ENCODE data around the gene FRAT1.

The FRAT1 gene

DNA sequence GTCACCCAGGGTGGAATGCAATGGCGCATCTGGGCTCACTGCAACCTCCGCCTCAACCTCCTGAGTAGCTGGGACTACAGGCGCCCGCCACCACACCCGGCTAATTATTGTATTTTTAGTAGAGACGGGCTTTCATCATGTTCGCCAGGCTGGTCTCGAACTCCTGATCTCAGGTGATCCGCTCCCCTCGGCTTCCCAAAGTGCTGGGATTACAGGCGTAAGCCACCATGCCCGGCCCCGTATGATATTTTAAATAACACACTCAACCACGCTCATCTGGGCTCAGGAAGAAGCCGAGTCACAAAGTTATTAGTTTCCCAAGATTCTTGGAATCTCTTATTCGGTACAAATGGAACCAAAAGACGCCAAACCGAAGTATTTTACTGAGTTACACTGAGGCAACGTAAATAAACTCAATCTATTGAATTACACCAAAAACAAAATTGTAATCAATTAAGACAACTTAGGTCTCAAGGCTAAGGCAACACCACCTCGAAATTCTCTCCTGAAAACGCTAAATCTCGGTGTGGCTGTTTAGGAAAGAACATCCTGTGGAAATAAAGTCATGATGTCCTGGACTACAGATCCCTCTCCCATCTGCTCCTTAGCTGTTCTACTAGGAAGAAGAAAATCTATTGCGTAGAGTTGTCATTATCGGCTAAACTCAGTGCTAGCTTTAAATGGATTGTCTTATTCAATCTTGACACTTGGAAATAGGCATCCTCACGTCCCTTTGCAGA lies 27.5 kb upstream of the FRAT1 start:
- H3K36me3 ChIP-seq (ENCODE audit: control insufficient read depth in 2 of 2, insufficient read depth in 2 of 2, low read length in 2 of 2): peaks cover 0 to 7% of the 10 kb centered on the region in 2 donors
- H3K9ac ChIP-seq (ENCODE audit: low read length in 2 of 2): peak overlapping the region; percentile 60 to 88
- peak overlapping the region; percentile 86 to 92 for H3K4me3 ChIP-seq (ENCODE audit: low read length in 2 of 2)
- no peaks in the 10 kb centered on the region for H3K27me3 ChIP-seq (ENCODE audit: control insufficient read depth in 1 of 2, insufficient read depth in 2 of 2, low read length in 2 of 2)
- H3K4me1 ChIP-seq (ENCODE audit: control insufficient read depth, insufficient read depth, low read length): peaks cover 3% of the 10 kb centered on the region
- no peaks in the 10 kb centered on the region for H3K9me3 ChIP-seq (ENCODE audit: control insufficient read depth in 2 of 2, low read length in 2 of 2)
- H3K27ac ChIP-seq (ENCODE audit: low read length): peak overlapping the region; percentile 92

DNA sequence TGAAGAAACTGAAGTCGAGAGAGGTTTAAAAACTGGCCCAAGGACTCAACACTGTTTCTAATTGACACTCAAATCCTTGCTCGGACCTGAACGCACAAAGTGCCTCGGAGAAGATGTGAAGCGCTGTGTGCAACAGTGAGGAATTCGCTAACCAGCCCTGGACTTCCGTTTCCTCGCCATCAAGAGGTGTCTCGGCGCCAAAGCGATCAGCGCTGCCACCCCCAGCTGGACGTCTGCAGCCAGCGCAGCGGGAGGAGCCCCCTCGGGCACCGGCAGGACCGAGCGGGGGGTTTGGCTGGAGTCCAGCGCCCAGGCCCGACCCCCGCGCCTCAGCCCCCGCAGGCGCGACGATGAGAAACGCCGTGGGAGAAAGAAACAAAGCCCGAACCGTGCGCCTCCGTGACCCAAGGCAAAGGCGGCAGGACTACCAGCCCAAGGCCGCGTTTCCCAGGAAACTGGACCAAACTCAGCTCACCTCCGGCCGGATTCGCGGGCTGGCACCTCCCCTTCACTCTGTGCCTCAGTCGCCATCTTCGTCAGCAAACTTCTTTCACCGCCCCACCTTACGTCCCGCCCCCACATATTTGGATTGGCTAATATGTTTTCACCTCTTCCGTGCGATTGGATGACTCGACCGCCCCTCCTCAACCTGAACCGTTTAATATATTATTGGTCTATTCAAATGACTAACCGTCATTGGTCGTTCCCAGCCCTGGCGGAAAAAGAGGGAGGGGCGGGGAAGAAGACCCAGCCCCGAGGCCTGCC lies 26.8 kb upstream of the FRAT1 start, which contains the start of gene ARHGAP19:
Gene ARHGAP19 (minus strand): TSS at position 541 of the 765 bp plus-strand sequence. CDS start 10 bp downstream, at position 531.
- H3K4me1 ChIP-seq (ENCODE audit: control insufficient read depth, insufficient read depth, low read length): peaks cover 3% of the 10 kb centered on the region
- peak within 1 kb of the TSS; percentile 92 for H3K27ac ChIP-seq (ENCODE audit: low read length)
- peak within 1 kb of the TSS; percentile 86 to 92 for H3K4me3 ChIP-seq (ENCODE audit: low read length in 2 of 2)
- H3K36me3 ChIP-seq (ENCODE audit: control insufficient read depth in 2 of 2, insufficient read depth in 2 of 2, low read length in 2 of 2): peaks cover 0 to 2% of the 10 kb centered on the region in 2 donors
- H3K27me3 ChIP-seq (ENCODE audit: control insufficient read depth in 1 of 2, insufficient read depth in 2 of 2, low read length in 2 of 2): no peaks in the 10 kb centered on the region
- H3K9ac ChIP-seq (ENCODE audit: low read length in 2 of 2): peak within 1 kb of the TSS; percentile 60 to 88
- no peaks in the 10 kb centered on the region for H3K9me3 ChIP-seq (ENCODE audit: control insufficient read depth in 2 of 2, low read length in 2 of 2)

DNA sequence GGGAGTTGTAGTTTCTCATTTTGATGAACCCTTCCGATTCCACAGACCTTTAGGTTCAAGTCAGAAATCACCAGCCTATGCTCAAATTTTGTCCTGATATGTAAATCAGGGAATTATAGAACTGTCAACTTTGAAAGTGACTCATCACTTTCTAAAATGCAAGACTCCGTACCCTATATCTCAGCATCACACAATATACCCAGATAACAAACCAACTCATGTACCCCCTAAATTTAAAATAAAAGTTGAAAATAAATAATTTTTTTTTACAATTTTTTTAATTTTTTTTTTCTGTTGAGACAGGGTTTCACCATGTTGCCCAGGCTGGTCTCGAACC lies 26.2 kb upstream of the FRAT1 start:
- Histone ChIP-seq H3K4me1 (ENCODE audit: control insufficient read depth, insufficient read depth, low read length) (peaks cover 3% of the 10 kb centered on the region), H3K4me3 (ENCODE audit: low read length in 2 of 2) (peak overlapping the region in 1 of 2 donors; percentile 92), H3K27ac (ENCODE audit: low read length) (no peak overlapping the region), H3K36me3 (ENCODE audit: control insufficient read depth in 2 of 2, insufficient read depth in 2 of 2, low read length in 2 of 2) (no peaks in the 10 kb centered on the region), H3K27me3 (ENCODE audit: control insufficient read depth in 1 of 2, insufficient read depth in 2 of 2, low read length in 2 of 2) (no peaks in the 10 kb centered on the region), H3K9me3 (ENCODE audit: control insufficient read depth in 2 of 2, low read length in 2 of 2) (no peaks in the 10 kb centered on the region), H3K9ac (ENCODE audit: low read length in 2 of 2) (no peak overlapping the region)

DNA sequence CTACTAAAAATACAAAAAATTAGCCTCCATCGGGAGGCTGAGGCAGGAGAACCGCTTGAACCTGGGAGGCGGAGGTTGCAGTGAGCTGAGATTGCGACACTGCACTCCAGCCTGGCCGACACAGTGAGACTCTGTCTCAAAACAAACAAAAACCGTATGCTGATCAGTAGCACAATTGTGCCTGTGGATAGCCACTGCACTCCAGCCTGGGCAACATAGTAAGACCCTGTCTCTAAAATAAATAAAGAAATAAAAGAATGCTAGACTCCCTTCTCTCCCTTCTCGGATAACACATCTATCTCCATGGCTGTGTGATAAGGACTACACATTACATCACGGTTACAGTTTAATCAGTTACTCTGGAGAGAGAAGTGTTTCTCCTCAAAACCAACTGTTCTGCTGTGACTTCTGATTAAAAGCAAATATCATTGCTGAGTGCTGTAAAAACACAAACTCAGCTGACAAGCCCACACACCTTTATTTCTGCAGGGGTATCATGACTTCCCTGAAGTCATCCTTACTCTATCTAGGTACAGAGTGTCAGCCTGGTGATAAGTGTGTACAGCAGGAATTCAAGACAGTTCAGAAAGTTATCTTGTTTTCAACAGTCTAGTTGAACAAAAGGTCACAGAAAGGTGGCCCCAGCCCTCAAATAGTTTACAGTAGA lies 21.4 kb upstream of the FRAT1 start:
- H3K4me1 ChIP-seq (ENCODE audit: control insufficient read depth, insufficient read depth, low read length): no peaks in the 10 kb centered on the region
- H3K27me3 ChIP-seq (ENCODE audit: control insufficient read depth in 1 of 2, insufficient read depth in 2 of 2, low read length in 2 of 2): no peaks in the 10 kb centered on the region
- no peaks in the 10 kb centered on the region for H3K36me3 ChIP-seq (ENCODE audit: control insufficient read depth in 2 of 2, insufficient read depth in 2 of 2, low read length in 2 of 2)
- H3K4me3 ChIP-seq (ENCODE audit: low read length in 2 of 2): no peak overlapping the region
- H3K9me3 ChIP-seq (ENCODE audit: control insufficient read depth in 2 of 2, low read length in 2 of 2): no peaks in the 10 kb centered on the region
- no peak overlapping the region for H3K9ac ChIP-seq (ENCODE audit: low read length in 2 of 2)
- H3K27ac ChIP-seq (ENCODE audit: low read length): no peak overlapping the region

DNA sequence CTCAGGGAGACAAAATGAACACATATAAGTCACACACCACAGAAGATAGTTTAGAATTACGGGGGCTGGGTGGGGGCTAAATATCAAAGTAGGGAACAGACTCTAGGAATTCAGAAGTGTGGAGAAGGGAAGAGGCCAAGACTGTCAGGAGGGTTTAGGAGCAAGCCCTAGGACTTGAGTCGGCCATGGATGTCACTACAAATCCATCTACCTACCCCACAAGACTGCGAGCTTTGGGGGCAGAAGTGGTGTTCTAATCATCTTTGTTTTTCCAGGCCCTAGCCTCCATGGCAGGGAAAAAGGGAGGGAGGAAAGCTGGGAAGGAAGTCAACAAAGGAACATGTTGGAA lies 20.9 kb upstream of the FRAT1 start:
- Histone ChIP-seq H3K9ac (ENCODE audit: low read length in 2 of 2) (no peak overlapping the region), H3K36me3 (ENCODE audit: control insufficient read depth in 2 of 2, insufficient read depth in 2 of 2, low read length in 2 of 2) (no peaks in the 10 kb centered on the region), H3K4me1 (ENCODE audit: control insufficient read depth, insufficient read depth, low read length) (no peaks in the 10 kb centered on the region), H3K4me3 (ENCODE audit: low read length in 2 of 2) (no peak overlapping the region), H3K27me3 (ENCODE audit: control insufficient read depth in 1 of 2, insufficient read depth in 2 of 2, low read length in 2 of 2) (no peaks in the 10 kb centered on the region), H3K27ac (ENCODE audit: low read length) (no peak overlapping the region), H3K9me3 (ENCODE audit: control insufficient read depth in 2 of 2, low read length in 2 of 2) (no peaks in the 10 kb centered on the region)

DNA sequence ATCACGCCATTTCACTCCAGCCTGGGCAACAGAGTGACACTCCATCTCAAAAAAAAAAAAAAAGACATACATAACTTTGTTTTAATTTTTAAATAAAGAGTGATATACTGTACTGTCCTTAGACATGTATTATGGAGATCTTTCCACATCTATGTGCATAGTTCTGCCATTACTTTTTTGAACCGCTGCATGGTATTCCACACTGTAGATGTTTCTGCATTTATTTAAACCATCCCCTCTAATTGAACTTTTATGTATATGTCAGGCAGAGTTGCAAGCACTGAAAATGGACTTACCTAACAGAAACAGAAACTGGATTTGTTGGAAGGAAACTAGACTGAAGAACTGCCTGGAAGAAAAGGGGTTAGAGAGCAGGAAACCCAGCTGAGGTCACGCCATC lies 18.1 kb upstream of the FRAT1 start:
- Histone ChIP-seq H3K4me3 (ENCODE audit: low read length in 2 of 2) (no peak overlapping the region), H3K9ac (ENCODE audit: low read length in 2 of 2) (no peak overlapping the region), H3K9me3 (ENCODE audit: control insufficient read depth in 2 of 2, low read length in 2 of 2) (no peaks in the 10 kb centered on the region), H3K36me3 (ENCODE audit: control insufficient read depth in 2 of 2, insufficient read depth in 2 of 2, low read length in 2 of 2) (no peaks in the 10 kb centered on the region), H3K27ac (ENCODE audit: low read length) (no peak overlapping the region), H3K4me1 (ENCODE audit: control insufficient read depth, insufficient read depth, low read length) (no peaks in the 10 kb centered on the region), H3K27me3 (ENCODE audit: control insufficient read depth in 1 of 2, insufficient read depth in 2 of 2, low read length in 2 of 2) (no peaks in the 10 kb centered on the region)

DNA sequence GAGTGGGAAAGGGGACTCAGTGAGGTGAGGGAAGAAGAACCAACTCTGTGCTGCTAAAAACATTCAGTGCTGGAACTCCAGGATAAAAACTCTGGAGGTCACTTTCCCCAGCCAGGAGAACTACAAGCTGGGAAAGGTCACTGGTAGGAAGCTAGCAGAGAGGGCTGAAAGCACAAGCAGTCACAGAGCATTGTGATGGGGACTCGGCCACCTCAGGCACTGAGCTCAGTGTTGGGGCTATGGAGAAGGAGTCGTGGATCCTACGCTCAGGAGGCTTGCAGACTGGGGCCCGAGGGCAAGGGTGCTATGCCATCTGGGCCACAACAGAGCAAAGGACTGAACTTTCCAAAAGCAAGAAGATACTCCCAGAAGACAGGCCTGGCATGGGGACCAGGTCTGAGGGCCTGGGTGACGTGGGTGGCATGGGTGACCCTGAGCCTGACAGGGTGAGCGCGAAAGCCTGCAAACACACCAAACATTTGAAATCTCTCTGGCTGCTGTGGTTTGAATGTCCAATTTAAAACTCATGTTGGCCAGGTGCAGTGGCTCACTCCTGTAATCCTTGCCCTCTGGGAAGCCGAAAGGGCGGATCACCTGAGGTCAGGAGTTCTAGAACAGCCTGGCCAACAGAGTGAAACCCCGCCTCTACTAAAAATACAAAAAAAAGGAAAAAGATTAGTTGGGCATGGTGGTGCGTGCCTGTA lies 16.8 kb upstream of the FRAT1 start:
- Histone ChIP-seq H3K9me3 (ENCODE audit: control insufficient read depth in 2 of 2, low read length in 2 of 2) (no peaks in the 10 kb centered on the region), H3K4me3 (ENCODE audit: low read length in 2 of 2) (no peak overlapping the region), H3K27ac (ENCODE audit: low read length) (no peak overlapping the region)

DNA sequence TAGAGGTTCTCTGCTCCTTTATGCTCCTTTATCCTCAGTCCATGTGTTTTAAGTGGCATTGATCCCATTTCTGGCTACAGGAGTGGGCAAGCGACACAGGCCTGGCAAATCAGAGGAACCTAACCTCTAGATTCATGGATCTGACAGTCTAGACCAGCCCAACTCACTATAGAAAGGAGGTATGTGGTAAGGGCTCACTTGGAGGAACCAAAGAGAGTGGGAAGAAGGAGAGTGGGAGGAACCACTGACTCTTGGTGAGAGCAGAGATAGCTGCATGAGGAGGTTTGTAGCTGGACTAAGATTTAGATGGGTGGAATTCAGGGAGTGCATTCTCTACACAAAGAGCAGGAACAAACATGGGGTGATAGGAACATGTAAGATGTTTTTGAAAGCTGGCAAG lies 11.6 kb upstream of the FRAT1 start:
- Histone ChIP-seq H3K27ac (ENCODE audit: low read length) (no peak overlapping the region), H3K36me3 (ENCODE audit: control insufficient read depth in 2 of 2, insufficient read depth in 2 of 2, low read length in 2 of 2) (no peaks in the 10 kb centered on the region), H3K4me1 (ENCODE audit: control insufficient read depth, insufficient read depth, low read length) (no peaks in the 10 kb centered on the region), H3K4me3 (ENCODE audit: low read length in 2 of 2) (no peak overlapping the region), H3K9ac (ENCODE audit: low read length in 2 of 2) (no peak overlapping the region), H3K27me3 (ENCODE audit: control insufficient read depth in 1 of 2, insufficient read depth in 2 of 2, low read length in 2 of 2) (no peaks in the 10 kb centered on the region), H3K9me3 (ENCODE audit: control insufficient read depth in 2 of 2, low read length in 2 of 2) (no peaks in the 10 kb centered on the region)

More for the DNA sequence above, 16.8 kb upstream of the FRAT1 start:
- Histone ChIP-seq H3K36me3 (ENCODE audit: control insufficient read depth in 2 of 2, insufficient read depth in 2 of 2, low read length in 2 of 2) (no peaks in the 10 kb centered on the region), H3K9ac (ENCODE audit: low read length in 2 of 2) (no peak overlapping the region), H3K4me1 (ENCODE audit: control insufficient read depth, insufficient read depth, low read length) (no peaks in the 10 kb centered on the region), H3K27me3 (ENCODE audit: control insufficient read depth in 1 of 2, insufficient read depth in 2 of 2, low read length in 2 of 2) (no peaks in the 10 kb centered on the region)

DNA sequence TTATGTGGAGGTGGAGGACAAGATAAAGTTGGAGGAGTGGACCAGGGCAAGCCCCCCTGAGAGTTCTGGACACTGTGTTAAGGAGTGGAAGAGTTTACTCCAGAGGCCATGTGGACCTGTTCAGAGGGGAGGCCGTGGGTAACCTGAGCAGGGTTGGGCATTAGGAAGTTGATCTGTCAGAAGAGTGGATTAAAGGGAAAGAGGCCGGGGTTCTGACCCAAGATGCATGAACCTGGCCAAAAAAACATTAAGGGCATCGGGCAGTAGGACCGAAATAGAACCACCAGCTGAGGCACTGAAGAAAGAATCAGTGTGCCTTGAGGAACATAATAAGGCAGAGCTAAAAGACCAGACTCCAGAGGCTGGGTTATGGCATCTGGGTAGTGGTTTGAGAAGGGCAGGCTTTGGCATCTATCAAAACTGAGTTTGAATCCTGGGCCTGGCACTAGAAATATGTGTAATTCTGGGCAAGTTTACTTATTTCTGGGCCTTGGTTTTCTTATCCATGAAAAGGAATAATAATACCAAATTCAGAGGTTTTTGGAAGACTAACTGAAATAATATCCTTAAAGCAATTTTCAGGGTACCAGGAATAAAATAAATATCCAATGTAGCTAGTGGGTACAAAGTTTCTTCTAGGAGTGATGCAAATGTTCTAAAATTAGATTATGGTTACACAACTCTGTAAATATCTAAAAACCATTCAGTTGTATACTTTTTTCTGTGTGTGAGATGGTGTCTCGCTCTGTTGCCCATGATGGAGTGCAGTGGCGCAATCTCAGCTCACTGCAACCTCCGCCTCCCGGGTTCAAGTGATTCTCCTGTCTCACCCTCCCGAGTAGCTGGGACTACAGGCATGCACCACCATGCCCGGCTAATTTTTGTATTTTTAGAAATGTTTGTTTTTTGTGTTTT lies 10.9 kb upstream of the FRAT1 start:
- Histone ChIP-seq H3K4me1 (ENCODE audit: control insufficient read depth, insufficient read depth, low read length) (no peaks in the 10 kb centered on the region), H3K36me3 (ENCODE audit: control insufficient read depth in 2 of 2, insufficient read depth in 2 of 2, low read length in 2 of 2) (no peaks in the 10 kb centered on the region), H3K27ac (ENCODE audit: low read length) (no peak overlapping the region), H3K27me3 (ENCODE audit: control insufficient read depth in 1 of 2, insufficient read depth in 2 of 2, low read length in 2 of 2) (no peaks in the 10 kb centered on the region), H3K9me3 (ENCODE audit: control insufficient read depth in 2 of 2, low read length in 2 of 2) (no peaks in the 10 kb centered on the region), H3K9ac (ENCODE audit: low read length in 2 of 2) (no peak overlapping the region), H3K4me3 (ENCODE audit: low read length in 2 of 2) (no peak overlapping the region)
